HG02763 (cell line): ENCODE measurements around the gene ERO1B.
"Not testable (repeated sequence)": the region's sequence is repeated elsewhere in the genome, so short reads cannot be mapped to it uniquely, and the experiment has no call there.

Experiments used
- ATAC-seq: cut with Tn5 transposase; IDR thresholded peaks from one replicate; pipeline ENCODE4 v1.9.1; 2021; ENCODE audit warnings: mild to moderate bottlenecking, moderate library complexity; ENCODE audit not compliant: unreplicated experiment

The ERO1B gene

GRCh38 chr1:236281654-236282424 is at the start of gene ERO1B:
ERO1B (minus strand) TSS chr1:236281958; CDS start chr1:236281783, 175 bp downstream.
- peak; percentile 90 for ATAC-seq

GRCh38 chr1:236331412-236331811 is 49.7 kb upstream of the ERO1B start:
- ATAC-seq = not testable (repeated sequence)

- ATAC-seq = no peak
Measured at GRCh38 chr1:236326432-236326831, 44.7 kb upstream of the ERO1B start.

GRCh38 chr1:236325567-236325966 is 43.8 kb upstream of the ERO1B start:
- ATAC-seq = no peak

- no peak for ATAC-seq
Measured at GRCh38 chr1:236323819-236324411, 42.2 kb upstream of the ERO1B start.

- no peak for ATAC-seq
Measured at GRCh38 chr1:236322566-236323409, 41.0 kb upstream of the ERO1B start.

- no peak for ATAC-seq
Measured at GRCh38 chr1:236321101-236321500, 39.3 kb upstream of the ERO1B start.

GRCh38 chr1:236320671-236321070 is 38.9 kb upstream of the ERO1B start:
- no peak for ATAC-seq

- ATAC-seq = no peak
Measured at GRCh38 chr1:236320214-236320613, 38.5 kb upstream of the ERO1B start.

- ATAC-seq = no peak
Measured at GRCh38 chr1:236316437-236316836, 34.7 kb upstream of the ERO1B start.

GRCh38 chr1:236315518-236315917 is 33.8 kb upstream of the ERO1B start:
- no peak for ATAC-seq

- no peak for ATAC-seq
Measured at GRCh38 chr1:236315092-236315491, 33.3 kb upstream of the ERO1B start.

- ATAC-seq = not testable (repeated sequence)
Measured at GRCh38 chr1:236314050-236314449, 32.3 kb upstream of the ERO1B start.

GRCh38 chr1:236313427-236313826 is 31.7 kb upstream of the ERO1B start:
- no peak for ATAC-seq

GRCh38 chr1:236311040-236311439 is 29.3 kb upstream of the ERO1B start:
- ATAC-seq = no peak

GRCh38 chr1:236308827-236309226 is 27.1 kb upstream of the ERO1B start:
- ATAC-seq = no peak

GRCh38 chr1:236307435-236307834 is 25.7 kb upstream of the ERO1B start:
- ATAC-seq = no peak

- no peak for ATAC-seq
Measured at GRCh38 chr1:236304682-236305081, 22.9 kb upstream of the ERO1B start.

- ATAC-seq = no peak
Measured at GRCh38 chr1:236303675-236304074, 21.9 kb upstream of the ERO1B start.

GRCh38 chr1:236302941-236303340 is 21.2 kb upstream of the ERO1B start:
- no peak for ATAC-seq

GRCh38 chr1:236301958-236302335 is 20.2 kb upstream of the ERO1B start:
- ATAC-seq = no peak
